Neural progenitor cell (in vitro differentiated cells): ENCODE results near the gene RIPK4. TPM values are rescaled to one million over a fixed set of nuclear protein-coding genes. Genes with fewer than 3 reads are reported as not detected.

Experiments used
- DNase-seq: peaks from one replicate; pipeline ENCODE4 v3.0.0-alpha.2; 2016; ENCODE audit warnings: low spot score
- H2AFZ ChIP-seq: fragments of 200-600 bp; sonication (generic); replicated peaks from 2 replicates; pipeline ENCODE4 v1.6.1; 2016; ENCODE audit warnings: antibody characterized with exemption
- H3F3A ChIP-seq: fragments of 200-600 bp; sonication (generic); 2 replicates; pipeline ENCODE4 v1.6.1; 2016; ENCODE audit warnings: antibody characterized with exemption, low read depth
- H3K27ac ChIP-seq: fragments of 200-600 bp; sonication (generic); 2 replicates; pipeline ENCODE4 v1.5.1; 2016; ENCODE audit warnings: mild to moderate bottlenecking
- H3K27me3 ChIP-seq: fragments of 200-600 bp; sonication (generic); 2 replicates; pipeline ENCODE4 v1.6.1; 2016; ENCODE audit warnings: mild to moderate bottlenecking, moderate library complexity
- H3K36me3 ChIP-seq: fragments of 200-600 bp; sonication (generic); 2 replicates; pipeline ENCODE4 v1.5.1; 2016
- H3K4me1 ChIP-seq: fragments of 200-600 bp; sonication (generic); 2 replicates; pipeline ENCODE4 v1.6.1; 2016; ENCODE audit warnings: mixed run types
- H3K4me2 ChIP-seq: fragments of 200-600 bp; sonication (generic); 2 replicates; pipeline ENCODE4 v1.6.1; 2016
- H3K4me3 ChIP-seq: fragments of 200-600 bp; sonication (generic); 2 replicates; pipeline ENCODE4 v1.5.1; 2016
- H3K79me2 ChIP-seq: fragments of 200-600 bp; sonication (generic); 2 replicates; pipeline ENCODE4 v1.6.1; 2016; ENCODE audit warnings: low read depth
- H3K9ac ChIP-seq: fragments of 200-600 bp; sonication (generic); 2 replicates; pipeline ENCODE4 v1.6.1; 2016
- H3K9me3 ChIP-seq: fragments of 200-600 bp; sonication (generic); 2 replicates; pipeline ENCODE4 v1.5.1; 2016; ENCODE audit warnings: low read depth
- H4K20me1 ChIP-seq: fragments of 200-600 bp; sonication (generic); 2 replicates; pipeline ENCODE4 v1.6.1; 2016; ENCODE audit warnings: low read depth
- H3K27ac Mint-ChIP-seq: 3 replicates; pipeline ENCODE4 v1.8.0; 2021; ENCODE audit warnings: mixed read lengths
- H3K27me3 Mint-ChIP-seq: 2 replicates; pipeline ENCODE4 v1.8.0; 2022; ENCODE audit warnings: low read depth, mild to moderate bottlenecking, inconsistent platforms, moderate library complexity, mixed read lengths; ENCODE audit not compliant: insufficient read depth
- H3K36me3 Mint-ChIP-seq: 3 replicates; pipeline ENCODE4 v1.8.0; 2021; ENCODE audit warnings: mixed read lengths
- H3K4me1 Mint-ChIP-seq: 3 replicates; pipeline ENCODE4 v1.8.0; 2021; ENCODE audit warnings: mixed read lengths
- H3K4me3 Mint-ChIP-seq: 3 replicates; pipeline ENCODE4 v1.8.0; 2021; ENCODE audit warnings: mild to moderate bottlenecking, moderate library complexity, mixed read lengths
- H3K9me3 Mint-ChIP-seq: 3 replicates; pipeline ENCODE4 v1.8.0; 2020; ENCODE audit warnings: mixed read lengths
- CTCF ChIP-seq: fragments of 200-600 bp; sonication (generic); IDR thresholded peaks from 2 replicates; pipeline ENCODE4 v1.5.1; 2017; ENCODE audit warnings: antibody characterized with exemption, mild to moderate bottlenecking
- EZH2 ChIP-seq: fragments of 200-600 bp; sonication (generic); IDR thresholded peaks from 2 replicates; pipeline ENCODE4 v1.6.1; 2017; ENCODE audit warnings: antibody characterized with exemption, mild to moderate bottlenecking, moderate library complexity
- EZH2phosphoT487 ChIP-seq: fragments of 200-600 bp; sonication (generic); IDR thresholded peaks from 2 replicates; pipeline ENCODE4 v1.6.1; 2017; ENCODE audit warnings: antibody characterized with exemption
- total RNA-seq: library from RNA; depleted of rRNA; stranded (reverse); fragments of >200 nt; gene quantifications from 2 replicates; pipeline ENCODE4 v1.2.3, GENCODE V29; 2015; ENCODE audit warnings: low replicate concordance

The RIPK4 gene
- total RNA-seq, 1 donor from 2014 or later, result 1.3 TPM

GRCh38 chr21:41760411-41760810 lies 6.4 kb downstream of the RIPK4 start:
- Histone ChIP-seq H3K4me1 (peaks cover 36% of the 10 kb centered on the region), H3K4me3 (no peak overlapping the region), H3K27me3 (peaks cover 56% of the 10 kb centered on the region), H2AFZ (no peak overlapping the region), H4K20me1 (peaks cover 16% of the 10 kb centered on the region), H3K9ac (no peak overlapping the region), H3K27ac (no peak overlapping the region), H3K36me3 (no peaks in the 10 kb centered on the region), H3K79me2 (no peaks in the 10 kb centered on the region), H3K4me2 (peak overlapping the region; percentile 92), H3F3A (peaks cover 37% of the 10 kb centered on the region), H3K9me3 (no peaks in the 10 kb centered on the region)
- no peaks in the 10 kb centered on the region for H3K9me3 Mint-ChIP-seq
- peaks cover 57% of the 10 kb centered on the region for H3K27me3 Mint-ChIP-seq
- H3K27ac Mint-ChIP-seq, result no peak overlapping the region
- peaks cover 50% of the 10 kb centered on the region for H3K4me1 Mint-ChIP-seq
- no peak for DNase-seq
- H3K4me3 Mint-ChIP-seq, result peak overlapping the region; percentile 9
- H3K36me3 Mint-ChIP-seq, result no peaks in the 10 kb centered on the region
- no peak for TF ChIP-seq EZH2
- no peak for TF ChIP-seq EZH2phosphoT487
- no peak for TF ChIP-seq CTCF

GRCh38 chr21:41759926-41760325 lies 6.9 kb downstream of the RIPK4 start:
- peaks cover 37% of the 10 kb centered on the region for H3K4me1 ChIP-seq
- H3F3A ChIP-seq, result peaks cover 33% of the 10 kb centered on the region
- no peak overlapping the region for H3K4me2 ChIP-seq
- Mint-ChIP-seq H3K36me3 (no peaks in the 10 kb centered on the region), H3K4me1 (peaks cover 53% of the 10 kb centered on the region), H3K4me3 (no peak overlapping the region), H3K27ac (no peak overlapping the region), H3K9me3 (no peaks in the 10 kb centered on the region), H3K27me3 (peaks cover 52% of the 10 kb centered on the region)
- no peak overlapping the region for H2AFZ ChIP-seq
- TF ChIP-seq CTCF (no peak), EZH2phosphoT487 (no peak), EZH2 (no peak)
- H3K27me3 ChIP-seq, result peaks cover 51% of the 10 kb centered on the region
- peaks cover 12% of the 10 kb centered on the region for H4K20me1 ChIP-seq
- no peaks in the 10 kb centered on the region for H3K36me3 ChIP-seq
- no peak overlapping the region for H3K27ac ChIP-seq
- H3K9ac ChIP-seq, result no peak overlapping the region
- H3K79me2 ChIP-seq, result no peaks in the 10 kb centered on the region
- DNase-seq, result no peak
- H3K9me3 ChIP-seq, result no peaks in the 10 kb centered on the region
- H3K4me3 ChIP-seq, result no peak overlapping the region

- H3K9ac ChIP-seq, result no peak overlapping the region
- H3K36me3 ChIP-seq, result no peaks in the 10 kb centered on the region
- H3F3A ChIP-seq, result peaks cover 30% of the 10 kb centered on the region
- Mint-ChIP-seq H3K27ac (no peak overlapping the region), H3K9me3 (no peaks in the 10 kb centered on the region), H3K36me3 (no peaks in the 10 kb centered on the region), H3K4me3 (no peak overlapping the region), H3K4me1 (peaks cover 58% of the 10 kb centered on the region), H3K27me3 (peaks cover 46% of the 10 kb centered on the region)
- H3K4me1 ChIP-seq, result peaks cover 43% of the 10 kb centered on the region
- DNase-seq, result peak; percentile 44
- no peaks in the 10 kb centered on the region for H3K9me3 ChIP-seq
- H2AFZ ChIP-seq, result no peak overlapping the region
- H3K4me2 ChIP-seq, result no peak overlapping the region
- TF ChIP-seq CTCF (no peak), EZH2 (no peak), EZH2phosphoT487 (no peak)
- H4K20me1 ChIP-seq, result peaks cover 7% of the 10 kb centered on the region
- no peak overlapping the region for H3K4me3 ChIP-seq
- no peaks in the 10 kb centered on the region for H3K79me2 ChIP-seq
- no peak overlapping the region for H3K27ac ChIP-seq
- peaks cover 45% of the 10 kb centered on the region for H3K27me3 ChIP-seq
These were observed 7.5 kb downstream of the RIPK4 start for GRCh38 chr21:41759214-41759840.
